Left cardiac atrium (tissue), 4 donors: ENCODE measurements around the gene EPHA2. TPM values are rescaled to one million over a fixed set of nuclear protein-coding genes. Genes with fewer than 3 reads are reported as not detected.
"Not testable (repeated sequence)": the region's sequence is repeated elsewhere in the genome, so short reads cannot be mapped to it uniquely, and the experiment has no call there.

Experiments
- ATAC-seq, 2 donors: fragments of 200-7000 bp; cut with Tn5 transposase; one replicate each; pipeline ENCODE4 v1.9.1; 2020; ENCODE audit warnings: mild to moderate bottlenecking in 2 of 2, moderate library complexity in 2 of 2
- DNase-seq: peaks from one replicate; pipeline ENCODE4 v3.0.0-alpha.2; 2020
- intact Hi-C, 2 donors: fragments of 100-400 bp; cut with DNase I; formaldehyde crosslinking; loops; one replicate each; pipeline versions ENCODE4 v1.14.1 to v1.15.1; 2022 to 2023
- long read RNA-seq: library from polyadenylated mRNA; unstranded; transcript quantifications from one replicate; pipeline ENCODE4 v2.0.0, GENCODE V29; 2021
- total RNA-seq, 2 donors: library from RNA; stranded (reverse); fragmentation: NEBNext Ultra II Directional; extraction: Animal tissue kit (Norgen Biotek cat#: 25700); gene quantifications; one replicate each; pipeline ENCODE4 v1.2.1, GENCODE V29; 2021
- donor health status: DM: no; HTN: yes; CAD: no.
- donor health status: DM: no; HTN: yes; CAD: no; lungs with severe emphysema.
- donor health status: DM: yes; HTN: yes; CAD: no.
- donor health status: Dilated cardiomyopathy.

The EPHA2 gene
- 10 to 100 TPM in 1 of 2 donors, 1 to 10 TPM in 1; 8.1 to 24.1 TPM for total RNA-seq
- long read RNA-seq, partial matches to known transcripts = 11 of 14 reads
- long read RNA-seq, other reads (novel, unspliced or antisense) = 2 of 14 reads

- DNase-seq (peak; percentile 96), ATAC-seq (peak; percentile 76 to 86)
- intact Hi-C loops = loop anchor here in 1 of 2 donors (2.0 kb wide), 1 partner anchor 73 kb away; no protein-coding TSS in a partner anchor
Observed at GRCh38 chr1:16155537-16156410, at the start of gene EPHA2. Gene EPHA2 (minus strand): TSS chr1:16156069. CDS start chr1:16155932, 137 bp downstream.

GRCh38 chr1:16205334-16205671 is 49.4 kb upstream of the EPHA2 start:
- DNase-seq (no peak), ATAC-seq (no peak)
- intact Hi-C loops = loop anchor here in 1 of 2 donors (5.0 kb wide), 1 partner anchor 37 kb away; no protein-coding TSS in a partner anchor

- no peak for ATAC-seq
- intact Hi-C loops = loop anchor here in 1 of 2 donors (5.0 kb wide), 1 partner anchor 38 kb away; no protein-coding TSS in a partner anchor
- no peak for DNase-seq
Observed at GRCh38 chr1:16204634-16205333, 48.9 kb upstream of the EPHA2 start.

GRCh38 chr1:16204216-16204615 is 48.3 kb upstream of the EPHA2 start:
- intact Hi-C loops = no loop called here
- no peak for ATAC-seq
- no peak for DNase-seq

GRCh38 chr1:16203550-16203949 is 47.7 kb upstream of the EPHA2 start:
- ATAC-seq (no peak), DNase-seq (no peak)
- intact Hi-C loops = no loop called here

GRCh38 chr1:16202281-16203210 is 46.7 kb upstream of the EPHA2 start:
- ATAC-seq (no peak), DNase-seq (no peak)
- intact Hi-C loops = no loop called here

- DNase-seq = no peak
- ATAC-seq = no peak
- intact Hi-C loops = no loop called here
Observed at GRCh38 chr1:16199700-16200099, 43.8 kb upstream of the EPHA2 start.

- intact Hi-C loops = no loop called here
- ATAC-seq (no peak), DNase-seq (no peak)
Observed at GRCh38 chr1:16199157-16199501, 43.3 kb upstream of the EPHA2 start.

GRCh38 chr1:16198444-16199156 is 42.7 kb upstream of the EPHA2 start:
- intact Hi-C loops = no loop called here
- DNase-seq (no peak), ATAC-seq (no peak)

GRCh38 chr1:16196874-16197273 is 41.0 kb upstream of the EPHA2 start:
- intact Hi-C loops = no loop called here
- ATAC-seq (no peak), DNase-seq (no peak)

GRCh38 chr1:16196139-16196538 is 40.3 kb upstream of the EPHA2 start:
- ATAC-seq, intact Hi-C loops: not testable (repeated sequence)

GRCh38 chr1:16195518-16195905 is 39.6 kb upstream of the EPHA2 start:
- DNase-seq (no peak), ATAC-seq (no peak)
- intact Hi-C loops = no loop called here

More at GRCh38 chr1:16196139-16196538, 40.3 kb upstream of the EPHA2 start:
- DNase-seq = not testable (repeated sequence)

GRCh38 chr1:16191916-16192546 is 36.2 kb upstream of the EPHA2 start:
- ATAC-seq (no peak), DNase-seq (no peak)
- intact Hi-C loops = no loop called here

- no peak for DNase-seq
- intact Hi-C loops = no loop called here
- no peak for ATAC-seq
Observed at GRCh38 chr1:16191309-16191708, 35.4 kb upstream of the EPHA2 start.

GRCh38 chr1:16189921-16190621 is 34.2 kb upstream of the EPHA2 start:
- no peak for DNase-seq
- no peak for ATAC-seq
- intact Hi-C loops = no loop called here

GRCh38 chr1:16189003-16189402 is 33.1 kb upstream of the EPHA2 start:
- intact Hi-C loops = no loop called here
- DNase-seq = no peak
- ATAC-seq = peak; percentile 24 to 55

- intact Hi-C loops = loop anchor here (1.0 to 2.0 kb wide), 2 partner anchors 109 kb away; no protein-coding TSS in a partner anchor
- ATAC-seq (peak; percentile 82 to 86), DNase-seq (peak; percentile 83)
Observed at GRCh38 chr1:16187748-16188401, 32.0 kb upstream of the EPHA2 start.
